HEK293T (cell line): ENCODE data around the gene RAET1G.

Source experiments
- CTCF ChIA-PET: fragments of 350-600 bp; formaldehyde crosslinking; extraction: SDS; loops from one replicate; lab custom pipeline; 2021; ENCODE audit warnings: antibody characterized with exemption, inconsistent platforms; lab: Yijun Ruan, JAX
- POLR2A ChIA-PET: fragments of 350-600 bp; formaldehyde crosslinking; extraction: SDS; loops from one replicate; lab custom pipeline; 2020; ENCODE audit warnings: antibody characterized with exemption, inconsistent platforms; lab: Yijun Ruan, JAX
- DNase-seq: peaks from one replicate; pipeline ENCODE4 v3.0.0; 2012; ENCODE audit warnings: mixed read lengths; ENCODE audit errors: extremely low spot score
- ARNT ChIP-seq: fragments of 450-650 bp; IDR thresholded peaks from 2 replicates; pipeline ENCODE4 v1.6.1; 2017; ENCODE audit warnings: mild to moderate bottlenecking
- BHLHE40 ChIP-seq: fragments of 450-650 bp; IDR thresholded peaks from 2 replicates; pipeline ENCODE4 v1.6.1; 2016; ENCODE audit warnings: mild to moderate bottlenecking, moderate library complexity, borderline replicate concordance
- CTBP1 ChIP-seq: fragments of 450-650 bp; IDR thresholded peaks from 2 replicates; pipeline ENCODE4 v1.6.1; 2016; ENCODE audit warnings: borderline replicate concordance
- ELF4 ChIP-seq: fragments of 450-650 bp; IDR thresholded peaks from 2 replicates; pipeline ENCODE4 v1.6.1; 2017; ENCODE audit warnings: antibody characterized with exemption
- FOXA1 ChIP-seq: fragments of 450-650 bp; IDR thresholded peaks from 2 replicates; pipeline ENCODE4 v1.6.1; 2016; ENCODE audit warnings: mild to moderate bottlenecking
- FOXK2 ChIP-seq: fragments of 450-650 bp; IDR thresholded peaks from 2 replicates; pipeline ENCODE4 v1.6.1; 2016; ENCODE audit warnings: mild to moderate bottlenecking
- FOXM1 ChIP-seq: fragments of 450-650 bp; IDR thresholded peaks from 2 replicates; pipeline ENCODE4 v1.6.1; 2017; ENCODE audit warnings: mild to moderate bottlenecking, borderline replicate concordance
- HDGF ChIP-seq: fragments of 450-650 bp; IDR thresholded peaks from 2 replicates; pipeline ENCODE4 v1.6.1; 2017; ENCODE audit warnings: antibody characterized with exemption, borderline replicate concordance
- L3MBTL2 ChIP-seq: fragments of 450-650 bp; conservative IDR thresholded peaks from 2 replicates; pipeline ENCODE4 v1.6.1; 2016; ENCODE audit warnings: mild to moderate bottlenecking
- LEF1 ChIP-seq: fragments of 450-650 bp; IDR thresholded peaks from 2 replicates; pipeline ENCODE4 v1.6.1; 2017; ENCODE audit warnings: mild to moderate bottlenecking, borderline replicate concordance
- NFRKB ChIP-seq: fragments of 450-650 bp; IDR thresholded peaks from 2 replicates; pipeline ENCODE4 v1.6.1; 2016; ENCODE audit warnings: mild to moderate bottlenecking, moderate library complexity
- SP1 ChIP-seq: fragments of 450-650 bp; IDR thresholded peaks from 2 replicates; pipeline ENCODE4 v1.6.1; 2017
- SUZ12 ChIP-seq: fragments of 450-650 bp; IDR thresholded peaks from 2 replicates; pipeline ENCODE4 v1.6.1; 2016; ENCODE audit warnings: mild to moderate bottlenecking
- TARDBP ChIP-seq: fragments of 450-650 bp; IDR thresholded peaks from 2 replicates; pipeline ENCODE4 v1.6.1; 2016
- ZNF384 ChIP-seq: fragments of 450-650 bp; IDR thresholded peaks from 2 replicates; pipeline ENCODE4 v1.6.1; 2016
- TF ChIP-seq, protein P1 (sequence below): fragments of 450-650 bp; IDR thresholded peaks from 2 replicates; pipeline ENCODE4 v1.6.1; 2016

Gene RAET1G

GRCh38 chr6:149907317-149907716, 15.6 kb downstream of the RAET1G start:
- DNase-seq: no peak
- CTCF ChIA-PET: no interaction called here
- POLR2A ChIA-PET: no interaction called here
- TF ChIP-seq NFRKB (no peak), ELF4 (no peak), TARDBP (no peak), FOXM1 (no peak), ARNT (no peak), FOXK2 (no peak), FOXA1 (no peak), BHLHE40 (no peak), HDGF (no peak), L3MBTL2 (no peak), LEF1 (no peak), CTBP1 (no peak), ZNF384 (no peak), SP1 (no peak), SUZ12 (no peak)
- TF ChIP-seq, protein P1, sequence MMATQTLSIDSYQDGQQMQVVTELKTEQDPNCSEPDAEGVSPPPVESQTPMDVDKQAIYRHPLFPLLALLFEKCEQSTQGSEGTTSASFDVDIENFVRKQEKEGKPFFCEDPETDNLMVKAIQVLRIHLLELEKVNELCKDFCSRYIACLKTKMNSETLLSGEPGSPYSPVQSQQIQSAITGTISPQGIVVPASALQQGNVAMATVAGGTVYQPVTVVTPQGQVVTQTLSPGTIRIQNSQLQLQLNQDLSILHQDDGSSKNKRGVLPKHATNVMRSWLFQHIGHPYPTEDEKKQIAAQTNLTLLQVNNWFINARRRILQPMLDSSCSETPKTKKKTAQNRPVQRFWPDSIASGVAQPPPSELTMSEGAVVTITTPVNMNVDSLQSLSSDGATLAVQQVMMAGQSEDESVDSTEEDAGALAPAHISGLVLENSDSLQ: no peak

- POLR2A ChIA-PET: interaction anchor here (1.7 kb wide), 1 partner anchor 189 kb away, joined by 4 read pairs; the partner anchor contains the start of gene LATS1
- TF ChIP-seq TARDBP (no peak), BHLHE40 (no peak), NFRKB (no peak), LEF1 (no peak), CTBP1 (no peak), SP1 (no peak), ZNF384 (no peak), FOXK2 (no peak), ELF4 (no peak), L3MBTL2 (no peak)
- TF ChIP-seq, protein P1: no peak
- DNase-seq: no peak
- CTCF ChIA-PET: interaction anchor here (1.9 kb wide), 1 partner anchor 16 kb away, joined by 4 read pairs; no protein-coding TSS in a partner anchor
Measured at GRCh38 chr6:149906405-149906804, 16.5 kb downstream of the RAET1G start.

DNA sequence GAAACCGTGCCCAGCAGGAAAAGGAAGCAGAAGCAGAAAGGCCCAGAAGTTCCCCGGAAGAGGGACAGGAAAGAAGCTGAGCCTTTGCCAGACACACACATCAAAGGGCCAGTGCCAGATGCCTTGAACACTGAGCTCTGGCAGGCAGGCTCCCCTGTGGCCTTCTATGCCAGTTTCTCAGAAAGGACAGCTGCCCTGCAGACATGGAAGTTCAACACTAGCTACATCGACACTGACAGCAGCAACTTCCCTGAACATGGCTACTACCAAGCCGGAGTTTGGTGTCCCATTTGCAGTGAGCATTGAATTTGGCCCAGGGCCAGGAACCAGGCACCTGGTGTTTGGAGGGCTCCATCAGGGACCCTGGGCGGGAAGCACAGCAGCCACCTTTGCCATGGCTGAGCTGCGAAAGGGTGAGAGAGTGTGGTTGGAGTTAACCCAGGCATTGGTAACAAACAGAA, 17.0 kb downstream of the RAET1G start:
- no peak for TF ChIP-seq NFRKB
- no peak for TF ChIP-seq LEF1
- TF ChIP-seq ELF4: no peak
- no peak for TF ChIP-seq ARNT
- TF ChIP-seq SP1: no peak
- TF ChIP-seq FOXK2: no peak
- TF ChIP-seq FOXM1: no peak
- no peak for TF ChIP-seq SUZ12
- no peak for TF ChIP-seq HDGF
- TF ChIP-seq, protein P1: no peak
- POLR2A ChIA-PET: interaction anchor here (1.7 kb wide), 1 partner anchor 188 kb away, joined by 4 read pairs; the partner anchor contains the start of gene LATS1
- no peak for DNase-seq
- CTCF ChIA-PET: interaction anchor here (1.9 kb wide), 1 partner anchor 16 kb away, joined by 4 read pairs; no protein-coding TSS in a partner anchor

DNA sequence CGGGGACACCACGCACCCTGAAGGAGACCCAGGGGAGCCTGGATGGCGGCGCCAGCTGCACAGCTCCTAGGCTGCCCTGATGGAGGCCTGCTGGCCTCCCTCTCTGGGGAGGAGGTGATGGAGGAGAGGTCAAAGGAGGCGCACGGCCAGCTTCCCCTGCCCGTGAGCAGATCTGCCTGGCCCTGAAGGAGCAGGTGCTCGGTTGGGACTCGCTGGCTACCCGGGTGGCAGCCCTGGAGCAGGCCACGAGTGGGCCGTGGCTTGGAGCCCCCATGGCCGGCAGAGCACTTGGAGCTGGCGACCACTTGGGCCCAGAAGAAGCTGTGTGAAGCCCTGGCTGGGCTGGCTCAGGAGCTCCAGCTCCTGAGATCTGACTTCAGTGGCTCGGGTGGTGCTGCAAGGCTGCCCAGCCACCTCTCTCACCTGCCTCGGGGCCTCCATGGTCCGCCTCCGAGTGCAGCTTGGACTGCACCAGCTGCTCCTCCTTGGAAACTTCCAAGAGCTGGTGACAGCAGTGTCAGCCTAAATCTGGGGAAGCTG, 17.5 kb downstream of the RAET1G start:
- CTCF ChIA-PET: interaction anchor here (1.9 kb wide), 1 partner anchor 17 kb away, joined by 4 read pairs; no protein-coding TSS in a partner anchor

DNA sequence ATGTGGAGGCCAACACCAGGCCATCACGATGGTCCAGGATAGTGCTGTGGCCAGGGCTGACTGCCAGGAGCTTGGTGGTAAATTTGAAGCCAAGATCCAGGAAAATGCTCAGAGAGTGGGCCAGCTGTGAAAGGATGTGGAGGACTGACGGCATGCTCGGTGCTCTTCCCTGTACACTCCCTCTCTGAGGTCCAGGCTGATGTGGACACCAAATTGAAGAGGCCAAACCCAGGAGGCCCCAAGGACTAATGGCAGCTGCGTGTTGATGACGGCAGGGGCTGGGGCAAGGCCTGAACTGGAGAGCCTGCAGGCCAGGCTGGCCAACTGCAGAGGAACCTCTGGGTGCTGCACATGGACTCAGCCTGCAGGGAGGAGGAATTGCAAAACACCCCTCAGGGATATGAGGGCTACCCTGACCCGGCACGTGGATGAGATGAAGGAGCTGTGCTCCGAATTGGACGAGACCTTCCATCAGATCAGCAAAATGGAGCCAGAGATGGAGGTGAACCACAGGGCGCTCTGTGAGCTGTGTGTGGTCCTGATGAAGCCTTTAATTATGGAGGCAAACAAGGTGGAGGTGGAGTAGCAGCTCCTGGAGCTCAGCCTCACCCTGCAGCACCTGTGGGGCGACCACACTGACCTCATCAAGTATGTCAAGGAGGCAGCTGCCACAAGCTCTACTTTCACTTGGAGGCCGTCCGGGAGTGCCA, 18.1 kb downstream of the RAET1G start:
- ChIA-PET POLR2A (no interaction called here), CTCF (interaction anchor here (1.9 kb wide), 1 partner anchor 18 kb away, joined by 4 read pairs; no protein-coding TSS in a partner anchor)
- DNase-seq: no peak
- no peak for TF ChIP-seq CTBP1
- no peak for TF ChIP-seq FOXA1

More for the DNA sequence above, 17.5 kb downstream of the RAET1G start:
- no peak for DNase-seq
- TF ChIP-seq L3MBTL2 (no peak), HDGF (no peak), NFRKB (no peak), FOXM1 (no peak), SP1 (no peak), ZNF384 (no peak), ELF4 (no peak), CTBP1 (no peak), SUZ12 (no peak), BHLHE40 (no peak), FOXA1 (no peak), FOXK2 (no peak), ARNT (no peak), TARDBP (no peak)
- POLR2A ChIA-PET: interaction anchor here (1.7 kb wide), 1 partner anchor 188 kb away, joined by 4 read pairs; the partner anchor contains the start of gene LATS1
